ENCODE measurements around the gene CNPY4. TPM values are rescaled to one million over a fixed set of nuclear protein-coding genes. Genes with fewer than 3 reads are reported as not detected.
A peak's percentile ranks its signal among the peaks of the same experiment; 100 is the strongest.

CNPY4 gene
- total and polyA plus RNA-seq, 10 of the 15 experiments (the other 5 are each of a cell fraction or from before 2014, with no cell fraction given), result 2.5 to 9.2 (median 6.8) TPM

GRCh38 chr7:100130608-100131453, 11.4 kb downstream of the CNPY4 start (continued):
- 0 out of 2 replicates have a peak, but pooled peaks have one; percentile 18 for TF ChIP-seq GATAD2B (conservative IDR thresholded peaks at IDR 0.05; ENCODE audit: low read depth)
- TF ChIP-seq LARP7 (IDR thresholded peaks at IDR 0.05), result no peak
- no peak for TF ChIP-seq ETV6 (conservative IDR thresholded peaks at IDR 0.05 in 1 of 2, IDR thresholded peaks at IDR 0.05 in 1 of 2; ENCODE audit: borderline replicate concordance in 1 of 2, low read depth in 1 of 2)
- 0 out of 2 replicates have a peak, but pooled peaks have one; percentile 42 for TF ChIP-seq TCF3 (IDR thresholded peaks at IDR 0.05; ENCODE audit: borderline replicate concordance, insufficient read depth, low read depth, low read length)
- TF ChIP-seq TCF12 (IDR thresholded peaks at IDR 0.05; ENCODE audit: low read depth, low read length), result peak; percentile 52; the same call in 1 of the 2 replicates
- TF ChIP-seq NR2F1 (conservative IDR thresholded peaks at IDR 0.05), result 0 out of 2 replicates have a peak, but pooled peaks have one; percentile 30

GRCh38 chr7:100132126-100132525, 12.7 kb downstream of the CNPY4 start:
- Histone ChIP-seq H3K27ac (ENCODE audit: control insufficient read depth, insufficient read depth) (no peak overlapping the region), H2AFZ (ENCODE audit: control insufficient read depth, low read depth, low read length) (no peak overlapping the region), H3K27me3 (replicated peaks in 1 of 2; ENCODE audit: control insufficient read depth in 2 of 2, insufficient read depth in 2 of 2, low read length in 1 of 2) (no peaks in the 10 kb centered on the region), H3K9ac (ENCODE audit: control insufficient read depth, insufficient read depth, low read length) (no peak overlapping the region), H3K9me3 (replicated peaks; ENCODE audit: control insufficient read depth, insufficient read depth, low read length) (no peaks in the 10 kb centered on the region), H3K4me1 (ENCODE audit: control insufficient read depth, insufficient read depth, low read length) (peaks cover 9% of the 10 kb centered on the region), H3K36me3 (ENCODE audit: control insufficient read depth in 2 of 2, insufficient read depth in 2 of 2, low read length in 1 of 2) (no peaks in the 10 kb centered on the region), H3K79me2 (ENCODE audit: control insufficient read depth, insufficient read depth, low read length) (peaks cover 3% of the 10 kb centered on the region; the same call in 1 of the 2 replicates), H3K4me3 (no peak overlapping the region), H3K4me2 (ENCODE audit: control insufficient read depth, insufficient read depth) (no peak overlapping the region), H4K20me1 (ENCODE audit: control insufficient read depth, insufficient read depth) (no peaks in the 10 kb centered on the region)
- CTCF ChIA-PET, result interaction anchor here (0.7 to 7.9 kb wide), 41 partner anchors 9 to 351 kb away, joined by 3 to 107 read pairs (median 5); partner anchors contain the start of genes AP4M1, AZGP1, GAL3ST4 and LAMTOR4
- POLR2A ChIA-PET, result interaction anchor here (1.2 to 2.2 kb wide), 3 partner anchors 16 to 215 kb away, joined by 3 to 8 read pairs (median 6); partner anchors contain the start of gene LAMTOR4
- BruUV-seq (replicated peaks), result no TSS peak
- FAIRE-seq, result no peak
- SMC1A ChIA-PET (ENCODE audit: uncharacterized antibody, unreplicated experiment), result interaction anchor here (1.0 to 4.8 kb wide), 23 partner anchors 10 to 287 kb away, joined by 3 to 41 read pairs (median 6); partner anchors contain the start of genes AP4M1, LAMTOR4, MCM7 and PVRIG
- in situ Hi-C loops (cut with MboI), result loop anchor here (5.0 kb wide), 1 partner anchor 275 kb away; no protein-coding TSS in a partner anchor
- intact Hi-C loops (cut with micrococcal nuclease; ENCODE audit: unreplicated experiment), result loop anchor here (1.0 to 5.0 kb wide), 4 partner anchors 83 to 275 kb away; no protein-coding TSS in a partner anchor
- DNase-seq (ENCODE audit: low read depth, low spot score), result no peak
- RAD21 ChIA-PET (ENCODE audit: unreplicated experiment), result interaction anchor here (0.9 to 5.1 kb wide), 22 partner anchors 10 to 275 kb away, joined by 3 to 49 read pairs (median 4); partner anchors contain the start of genes LAMTOR4 and PVRIG
- ATAC-seq, result no peak
- 44% methylated on average over 7 of the region's 7 CpGs for WGBS (ENCODE audit: insufficient coverage, insufficient replicate concordance, low lambda C conversion rate, missing lambda C conversion rate)
- TF ChIP-seq MTA2 (IDR thresholded peaks at IDR 0.05; ENCODE audit: low read depth) (no peak), ZSCAN29 (IDR thresholded peaks at IDR 0.05) (no peak), NFYB (IDR thresholded peaks at IDR 0.05; ENCODE audit: insufficient read depth, low read depth, low read length) (no peak), DPF2 (IDR thresholded peaks at IDR 0.05) (no peak)

Data from GM12878 (cell line).